Lung (tissue), 12 donors: ENCODE data around the gene FOXP1. TPM values are rescaled to one million over a fixed set of nuclear protein-coding genes. Genes with fewer than 3 reads are reported as not detected.

Experiments used
- ATAC-seq: fragments of 200-7000 bp; cut with Tn5 transposase; one replicate; pipeline ENCODE4 v1.9.1; 2020; ENCODE audit warnings: moderate number of reproducible peaks; ENCODE audit not compliant: insufficient read depth, low FRiP score
- DNase-seq, 3 donors: peaks; one replicate each; pipeline ENCODE4 v3.0.0-alpha.2; 2013 to 2017
- H3K27ac ChIP-seq, 2 donors: one replicate each; pipeline ENCODE4 v1.5.1; 2013; ENCODE audit warnings: mild to moderate bottlenecking in 2 of 2, moderate library complexity in 2 of 2, control low read depth in 1 of 2, inconsistent platforms in 1 of 2, low read depth in 1 of 2, low read length in 1 of 2
- H3K27me3 ChIP-seq, 3 donors: one replicate each; pipeline ENCODE4 v1.5.1; 2013; ENCODE audit warnings: low read length in 2 of 3; ENCODE audit not compliant: control insufficient read depth in 3 of 3, insufficient read depth in 3 of 3
- H3K36me3 ChIP-seq, 4 donors: one replicate each; pipeline ENCODE4 v1.5.1; 2013; ENCODE audit warnings: low read length in 4 of 4, mild to moderate bottlenecking in 1 of 4, moderate library complexity in 1 of 4; ENCODE audit not compliant: control insufficient read depth in 4 of 4, insufficient read depth in 4 of 4
- H3K4me1 ChIP-seq, 5 donors: one replicate each; pipeline ENCODE4 v1.5.1; 2013; ENCODE audit warnings: low read length in 5 of 5, mild to moderate bottlenecking in 2 of 5, moderate library complexity in 1 of 5; ENCODE audit not compliant: control insufficient read depth in 5 of 5, insufficient read depth in 5 of 5
- H3K4me3 ChIP-seq: one replicate; pipeline ENCODE4 v1.5.1; 2013; ENCODE audit warnings: mild to moderate bottlenecking, control low read depth, moderate library complexity
- H3K9ac ChIP-seq, 2 donors: one replicate each; pipeline ENCODE4 v1.5.1; 2013; ENCODE audit warnings: low read length in 2 of 2, control low read depth in 1 of 2; ENCODE audit not compliant: insufficient read depth in 1 of 2
- H3K9me3 ChIP-seq, 4 donors: one replicate each; pipeline ENCODE4 v1.5.1; 2013; ENCODE audit warnings: low read length in 3 of 4, mild to moderate bottlenecking in 1 of 4, moderate library complexity in 1 of 4; ENCODE audit not compliant: control insufficient read depth in 4 of 4, insufficient read depth in 3 of 4
- WGBS, 2 donors: extraction: QIAGEN DNeasy Blood & Tissue Kit; methylation state at CpG; one replicate each; pipeline ENCODE4 v1.1.7; 2013; 5-methylcytosine and 5-hydroxymethylcytosine counted together
- polyA plus RNA-seq, 2 donors: library from polyadenylated mRNA; stranded (reverse); fragments of 200-250 nt; gene quantifications; one replicate each; pipeline ENCODE4 v1.2.1, GENCODE V29; 2013
- total RNA-seq, 2 donors: library from RNA; depleted of rRNA in 1 of 2; stranded (reverse); fragments of >200 nt in 1 of 2; gene quantifications; one replicate each; pipeline ENCODE4 v1.2.1, GENCODE V29; 2014 to 2021
- TF ChIP-seq, protein P1 (sequence below): IDR thresholded peaks from 2 replicates; pipeline ENCODE4 v1.5.1; 2012; ENCODE audit warnings: mild to moderate bottlenecking; ENCODE audit errors: control extremely low read depth, extremely low read depth
- donor health status: control.
- donor health status: control.
- donor health status: Bipolar disorder and iron deficiency.
- donor health status: healthy.
- donor health status: DM: yes; HTN: yes; CAD: no.

The FOXP1 gene
- total and polyA plus RNA-seq, 4 donors, result 13.8 to 287 (median 73.9) TPM

- H3K27ac ChIP-seq, result no peak overlapping the region
- H3K9me3 ChIP-seq, result no peaks in the 10 kb centered on the region
- H3K9ac ChIP-seq, result no peak overlapping the region
- no peaks in the 10 kb centered on the region for H3K27me3 ChIP-seq
- no peak overlapping the region for H3K4me3 ChIP-seq
- TF ChIP-seq, protein P1, sequence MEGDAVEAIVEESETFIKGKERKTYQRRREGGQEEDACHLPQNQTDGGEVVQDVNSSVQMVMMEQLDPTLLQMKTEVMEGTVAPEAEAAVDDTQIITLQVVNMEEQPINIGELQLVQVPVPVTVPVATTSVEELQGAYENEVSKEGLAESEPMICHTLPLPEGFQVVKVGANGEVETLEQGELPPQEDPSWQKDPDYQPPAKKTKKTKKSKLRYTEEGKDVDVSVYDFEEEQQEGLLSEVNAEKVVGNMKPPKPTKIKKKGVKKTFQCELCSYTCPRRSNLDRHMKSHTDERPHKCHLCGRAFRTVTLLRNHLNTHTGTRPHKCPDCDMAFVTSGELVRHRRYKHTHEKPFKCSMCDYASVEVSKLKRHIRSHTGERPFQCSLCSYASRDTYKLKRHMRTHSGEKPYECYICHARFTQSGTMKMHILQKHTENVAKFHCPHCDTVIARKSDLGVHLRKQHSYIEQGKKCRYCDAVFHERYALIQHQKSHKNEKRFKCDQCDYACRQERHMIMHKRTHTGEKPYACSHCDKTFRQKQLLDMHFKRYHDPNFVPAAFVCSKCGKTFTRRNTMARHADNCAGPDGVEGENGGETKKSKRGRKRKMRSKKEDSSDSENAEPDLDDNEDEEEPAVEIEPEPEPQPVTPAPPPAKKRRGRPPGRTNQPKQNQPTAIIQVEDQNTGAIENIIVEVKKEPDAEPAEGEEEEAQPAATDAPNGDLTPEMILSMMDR, result no peak
- peaks cover 0 to 16% (median 4%) of the 10 kb centered on the region in 5 donors for H3K4me1 ChIP-seq
- ATAC-seq, result no peak
- no peak for DNase-seq
- H3K36me3 ChIP-seq, result peaks cover 0 to 4% (median 0%) of the 10 kb centered on the region in 4 donors
Observed at GRCh38 chr3:71120012-71120411, 463.5 kb downstream of the FOXP1 start.

DNA sequence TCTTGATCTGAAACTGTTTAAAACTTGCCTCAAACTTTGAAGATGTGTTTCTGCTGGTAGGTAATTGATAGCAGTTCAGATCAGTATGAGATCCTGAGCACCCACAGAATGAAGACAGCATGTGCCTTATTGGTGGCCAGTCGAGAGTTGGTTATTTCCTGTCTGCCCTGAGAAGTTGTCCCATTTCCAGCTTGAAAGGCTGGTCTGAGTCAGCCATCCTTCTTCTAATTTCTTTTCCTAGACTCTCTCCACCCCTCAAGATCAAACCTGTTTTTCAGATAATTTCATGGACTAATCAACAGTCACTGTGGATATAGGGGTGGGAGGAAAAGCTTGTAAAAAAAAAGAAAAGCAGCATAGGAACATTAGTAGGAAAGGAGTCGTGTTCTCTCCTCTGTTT, 464.4 kb downstream of the FOXP1 start:
- no peak for ATAC-seq
- H3K27ac ChIP-seq, result peak overlapping the region in 1 of 2 donors; percentile 28
- WGBS, 2 donors, result 66 to 70% methylated on average over 2 of the region's 2 CpGs

GRCh38 chr3:71118436-71118835, 465.1 kb downstream of the FOXP1 start:
- TF ChIP-seq, protein P1, result no peak
- Histone ChIP-seq H3K27ac (no peak overlapping the region), H3K36me3 (peaks cover 0 to 4% (median 1%) of the 10 kb centered on the region in 4 donors), H3K9me3 (no peaks in the 10 kb centered on the region), H3K27me3 (no peaks in the 10 kb centered on the region), H3K4me3 (no peak overlapping the region), H3K4me1 (peaks cover 0 to 13% (median 4%) of the 10 kb centered on the region in 5 donors), H3K9ac (no peak overlapping the region)
- 94 to 99% methylated on average over 4 of the region's 4 CpGs for WGBS, 2 donors
- DNase-seq, result no peak
- no peak for ATAC-seq

More for the DNA sequence above, 464.4 kb downstream of the FOXP1 start:
- no peaks in the 10 kb centered on the region for H3K9me3 ChIP-seq
- no peak for DNase-seq
- H3K4me3 ChIP-seq, result no peak overlapping the region
- TF ChIP-seq, protein P1, result no peak
- peaks cover 0 to 13% (median 4%) of the 10 kb centered on the region in 5 donors for H3K4me1 ChIP-seq
- H3K36me3 ChIP-seq, result peaks cover 0 to 4% (median 1%) of the 10 kb centered on the region in 4 donors
- H3K27me3 ChIP-seq, result no peaks in the 10 kb centered on the region
- H3K9ac ChIP-seq, result no peak overlapping the region
